HCT116 (cell line): ENCODE measurements around the gene GABBR1.

Source experiments
- ELF1 ChIP-seq: IDR thresholded peaks from 2 replicates; pipeline ENCODE4 v1.6.1; 2012; ENCODE audit warnings: low read depth, borderline replicate concordance
- REST ChIP-seq: IDR thresholded peaks from 2 replicates; pipeline ENCODE4 v1.6.1; 2012; ENCODE audit warnings: low read depth
- SIN3A ChIP-seq: IDR thresholded peaks from 2 replicates; pipeline ENCODE4 v1.6.1; 2012; ENCODE audit warnings: low read depth
- ZNF274 ChIP-seq: fragments of 200-500 bp; sonication (Bioruptor generic); IDR thresholded peaks from 2 replicates; pipeline ENCODE4 v1.6.1; 2014; ENCODE audit warnings: mild to moderate bottlenecking, low read depth, low read length, inconsistent platforms
- TF ChIP-seq, protein P1 (sequence below), 3 experiments: fragments of 200-600 bp in 1 of 3; sonication (generic) in 1 of 3; IDR thresholded peaks in 2 of 3; conservative IDR thresholded peaks in 1 of 3; 2 replicates each; pipeline ENCODE4 v1.5.1; 2012 to 2017; ENCODE audit warnings: low read depth in 2 of 3, low read length in 2 of 3, antibody characterized with exemption in 1 of 3, borderline replicate concordance in 1 of 3, control low read depth in 1 of 3, mild to moderate bottlenecking in 1 of 3, mixed read lengths in 1 of 3, mixed run types in 1 of 3, moderate library complexity in 1 of 3; ENCODE audit not compliant: insufficient read depth in 1 of 3

GRCh38 chr6:29681811-29682210 lies 48.8 kb upstream of the GABBR1 start:
- TF ChIP-seq REST (no peak), ZNF274 (no peak), ELF1 (no peak), SIN3A (no peak)
- TF ChIP-seq, protein P1, sequence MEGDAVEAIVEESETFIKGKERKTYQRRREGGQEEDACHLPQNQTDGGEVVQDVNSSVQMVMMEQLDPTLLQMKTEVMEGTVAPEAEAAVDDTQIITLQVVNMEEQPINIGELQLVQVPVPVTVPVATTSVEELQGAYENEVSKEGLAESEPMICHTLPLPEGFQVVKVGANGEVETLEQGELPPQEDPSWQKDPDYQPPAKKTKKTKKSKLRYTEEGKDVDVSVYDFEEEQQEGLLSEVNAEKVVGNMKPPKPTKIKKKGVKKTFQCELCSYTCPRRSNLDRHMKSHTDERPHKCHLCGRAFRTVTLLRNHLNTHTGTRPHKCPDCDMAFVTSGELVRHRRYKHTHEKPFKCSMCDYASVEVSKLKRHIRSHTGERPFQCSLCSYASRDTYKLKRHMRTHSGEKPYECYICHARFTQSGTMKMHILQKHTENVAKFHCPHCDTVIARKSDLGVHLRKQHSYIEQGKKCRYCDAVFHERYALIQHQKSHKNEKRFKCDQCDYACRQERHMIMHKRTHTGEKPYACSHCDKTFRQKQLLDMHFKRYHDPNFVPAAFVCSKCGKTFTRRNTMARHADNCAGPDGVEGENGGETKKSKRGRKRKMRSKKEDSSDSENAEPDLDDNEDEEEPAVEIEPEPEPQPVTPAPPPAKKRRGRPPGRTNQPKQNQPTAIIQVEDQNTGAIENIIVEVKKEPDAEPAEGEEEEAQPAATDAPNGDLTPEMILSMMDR (IDR thresholded peaks at IDR 0.05 in 2 of 3, conservative IDR thresholded peaks at IDR 0.05 in 1 of 3; ENCODE audit: borderline replicate concordance in 1 of 3, insufficient read depth in 1 of 3, low read depth in 2 of 3, low read length in 2 of 3): no peak
